ENCODE measurements around the gene GSTA5.
"Not testable (repeated sequence)": the region's sequence is repeated elsewhere in the genome, so short reads cannot be mapped to it uniquely, and the experiment has no call there.

Gene GSTA5

GRCh38 chr6:52834481-52834880 lies 6.1 kb downstream of the GSTA5 start:
- DNase-seq = peak; percentile 7

DNA sequence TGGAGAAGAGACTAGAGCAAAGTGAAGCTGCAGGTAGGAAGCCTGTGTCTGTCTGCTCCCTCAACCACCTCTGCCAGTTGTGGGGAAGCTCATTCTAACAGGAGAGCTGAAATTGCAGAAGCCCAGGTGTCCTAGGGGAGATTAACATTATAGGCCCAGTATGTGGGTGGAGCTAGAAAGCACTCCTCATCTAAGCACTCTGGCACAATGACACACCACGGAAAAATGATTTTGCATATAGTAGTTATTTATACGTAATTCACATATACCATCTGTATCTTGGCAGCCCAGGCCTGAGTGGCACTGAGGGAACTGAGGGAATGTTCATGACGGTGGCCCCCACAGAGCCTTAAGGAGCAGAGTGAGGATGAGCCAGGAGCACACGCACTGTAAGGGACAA lies 9.7 kb downstream of the GSTA5 start:
- not testable (repeated sequence) for DNase-seq

DNA sequence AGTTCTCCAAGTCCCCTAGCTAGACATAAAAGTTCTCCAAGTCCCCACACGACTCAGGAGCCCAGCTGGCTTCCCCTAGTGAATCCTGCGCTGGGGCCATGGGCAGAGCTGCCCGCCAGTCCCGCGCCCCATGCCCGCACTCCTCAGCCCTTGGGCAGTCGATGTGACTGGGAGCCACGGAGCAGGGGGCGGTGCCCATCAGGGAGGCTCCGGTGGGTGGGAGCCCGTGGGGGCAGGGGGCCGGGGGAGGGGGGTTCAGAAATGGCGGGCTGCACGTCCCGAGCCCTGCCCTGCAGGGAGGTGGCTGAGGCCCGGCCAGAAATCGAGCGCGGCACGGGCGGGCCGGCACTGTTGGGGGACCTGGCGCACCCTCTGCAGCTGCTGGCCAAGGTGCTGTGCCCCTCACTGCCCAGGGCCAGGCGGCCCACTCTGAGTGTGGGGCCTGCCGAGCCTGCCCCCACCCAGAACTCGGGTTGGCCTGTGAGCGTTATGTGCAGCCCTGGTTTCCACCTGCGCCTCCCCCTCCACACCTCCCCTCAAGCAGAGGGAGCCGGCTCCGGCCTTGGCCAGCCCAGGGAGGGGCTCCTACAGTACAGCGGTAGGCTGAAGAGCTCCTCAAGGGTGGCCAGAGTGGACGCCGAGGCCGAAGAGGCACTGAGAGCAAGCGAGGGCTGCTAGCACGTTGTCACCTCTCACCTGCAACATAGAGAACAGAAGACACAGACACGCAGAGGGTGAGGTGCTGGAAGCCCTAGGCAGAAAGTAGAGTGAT lies 11.4 kb downstream of the GSTA5 start:
- no peak for DNase-seq

GRCh38 chr6:52828621-52829020 lies 12.0 kb downstream of the GSTA5 start:
- not testable (repeated sequence) for DNase-seq

DNA sequence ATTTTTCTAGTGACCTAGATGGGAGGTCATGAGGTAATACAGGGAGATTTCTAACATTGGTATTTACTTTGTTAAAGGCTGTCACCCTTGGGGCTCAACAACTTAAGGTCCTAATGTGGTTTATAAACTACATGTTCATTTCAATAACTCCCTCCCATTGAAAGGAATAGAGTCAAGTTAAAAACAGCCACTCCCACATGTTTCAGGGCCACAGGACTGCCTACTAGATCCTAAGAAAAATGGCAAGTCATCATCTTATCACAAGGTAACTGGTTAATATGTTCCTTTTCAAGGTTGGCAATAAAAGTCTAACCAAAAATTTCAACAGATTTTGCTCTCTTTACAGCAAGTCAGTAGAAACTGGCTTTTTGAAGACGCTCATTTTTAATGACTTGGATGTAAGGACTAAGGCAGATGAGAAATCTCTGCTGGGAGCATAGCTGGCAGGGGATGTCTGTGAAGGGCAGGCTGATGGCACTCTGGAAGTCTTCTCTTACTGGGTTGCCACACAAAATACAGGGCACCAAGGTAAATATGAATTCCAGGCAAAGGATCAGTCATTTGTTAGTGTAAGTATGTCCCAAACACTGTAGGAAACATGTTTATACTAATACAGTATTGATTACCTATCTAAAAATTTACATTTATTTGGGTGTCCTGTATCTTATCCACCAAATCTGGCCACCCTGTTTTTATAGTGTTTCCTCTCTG lies 13.4 kb downstream of the GSTA5 start:
- not testable (repeated sequence) for DNase-seq

DNA sequence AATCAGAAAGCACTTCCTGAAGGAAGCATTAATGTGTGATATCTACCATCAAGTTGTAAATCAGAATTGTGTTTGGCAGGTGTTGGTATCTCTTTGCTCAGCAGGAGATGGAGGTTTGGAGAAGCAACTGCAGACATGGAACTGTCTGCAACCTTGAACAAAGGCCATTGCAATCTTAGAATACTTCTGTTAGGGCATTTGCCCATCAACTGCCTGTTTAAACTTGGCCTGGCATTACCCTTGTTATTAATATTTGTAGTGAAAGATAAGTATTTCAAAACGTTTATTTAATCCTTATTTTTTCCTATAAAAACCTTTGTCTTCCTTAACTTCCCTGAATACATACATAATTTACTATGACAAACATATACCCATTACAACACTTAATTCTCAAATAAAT lies 14.1 kb downstream of the GSTA5 start:
- DNase-seq = no peak

- DNase-seq = not testable (repeated sequence)
Measured at GRCh38 chr6:52825900-52826459, 14.6 kb downstream of the GSTA5 start.

- DNase-seq = not testable (repeated sequence)
Measured at GRCh38 chr6:52825270-52825793, 15.3 kb downstream of the GSTA5 start.

DNA sequence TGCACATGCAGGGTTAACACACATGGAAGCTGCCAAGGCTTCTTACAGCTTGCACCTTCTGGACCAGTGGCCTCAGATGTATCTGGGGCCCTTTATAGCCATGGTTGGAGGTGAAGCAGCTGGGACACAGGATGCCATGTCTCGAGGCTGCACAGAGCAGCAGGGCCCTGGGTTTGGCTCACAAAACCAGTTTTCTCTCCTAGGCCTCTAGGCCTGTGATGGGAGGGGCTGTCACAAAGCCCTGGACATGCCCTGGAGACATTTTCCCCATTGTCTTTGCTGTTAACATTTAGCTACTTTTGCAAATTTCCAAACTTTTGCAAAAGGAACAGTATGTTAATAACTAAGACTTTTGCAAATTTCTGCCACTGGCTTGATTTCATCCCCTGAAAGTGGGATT lies 18.8 kb downstream of the GSTA5 start:
- DNase-seq = no peak

GRCh38 chr6:52820198-52820597 lies 20.4 kb downstream of the GSTA5 start:
- DNase-seq = peak; percentile 66

DNA sequence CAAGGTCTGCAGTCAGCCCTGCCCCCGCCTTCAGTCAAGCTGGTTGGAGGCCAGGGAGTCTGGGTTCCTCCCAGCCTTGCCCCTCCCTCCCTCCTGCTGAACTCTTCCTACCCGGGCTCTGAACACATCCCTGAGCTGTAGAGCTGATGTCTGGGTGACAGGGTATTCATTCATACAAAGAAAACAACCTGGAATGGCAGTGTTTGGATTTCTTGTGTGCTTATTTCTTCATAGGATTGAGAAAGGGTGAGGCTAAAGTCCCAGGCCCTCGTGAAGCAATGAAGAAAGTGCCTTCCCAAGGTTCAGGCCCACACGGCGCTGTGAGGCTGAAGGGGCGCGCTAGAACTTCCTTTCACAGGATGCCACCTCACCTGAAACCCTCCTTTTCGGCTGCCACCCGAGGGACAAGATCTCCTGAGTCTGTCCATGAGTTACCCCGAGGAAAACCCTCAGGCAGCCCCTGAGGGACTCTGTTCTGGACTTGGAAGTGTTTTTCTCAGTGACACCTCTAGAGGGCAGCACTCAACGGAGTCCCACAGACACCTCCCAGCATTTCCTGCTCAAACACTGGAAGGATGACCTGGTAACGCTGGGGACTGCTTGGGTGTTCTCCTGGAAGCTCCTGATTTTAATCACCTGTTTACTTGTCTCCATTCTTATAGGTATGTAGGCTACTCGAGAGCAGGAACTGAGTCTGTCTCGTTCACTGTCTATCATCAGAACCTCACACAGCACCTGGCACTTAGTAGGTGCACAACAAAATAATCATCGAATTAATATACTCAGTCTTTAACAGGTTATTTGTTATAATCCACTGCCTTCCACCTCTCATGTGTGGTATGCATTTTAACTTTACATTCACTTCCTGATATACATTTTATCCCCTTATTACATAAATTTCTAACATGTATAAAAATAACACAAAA lies 25.2 kb downstream of the GSTA5 start:
- peak; percentile 69 for DNase-seq

DNA sequence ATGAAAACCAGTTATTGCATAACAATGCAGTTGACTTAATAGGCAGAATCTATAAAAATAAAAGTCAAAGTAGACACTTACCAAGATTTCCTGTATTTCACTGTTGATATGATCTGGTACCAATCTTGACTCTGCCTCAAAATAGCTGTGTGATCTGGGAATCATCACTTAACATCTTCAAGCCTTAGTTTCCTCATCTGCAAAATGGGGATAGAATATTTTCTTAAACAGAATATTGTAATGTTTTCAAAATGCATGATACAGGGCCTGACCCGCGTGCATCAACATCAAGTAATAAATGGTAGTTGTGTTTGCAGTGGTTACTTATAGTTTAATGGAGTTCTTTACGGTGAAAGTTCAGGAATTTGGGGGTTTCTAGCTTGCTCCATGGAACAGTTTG lies 26.1 kb downstream of the GSTA5 start:
- DNase-seq = not testable (repeated sequence)

GRCh38 chr6:52809777-52810176 lies 30.8 kb downstream of the GSTA5 start:
- DNase-seq = not testable (repeated sequence)

GRCh38 chr6:52808660-52809059 lies 32.0 kb downstream of the GSTA5 start:
- no peak for DNase-seq

- peak; percentile 7 for DNase-seq
Measured at GRCh38 chr6:52803668-52804255, 36.9 kb downstream of the GSTA5 start, which contains the start of gene GSTA1. Gene GSTA1 (minus strand): TSS chr6:52803816. CDS start chr6:52799267, 4,549 bp downstream.

DNA sequence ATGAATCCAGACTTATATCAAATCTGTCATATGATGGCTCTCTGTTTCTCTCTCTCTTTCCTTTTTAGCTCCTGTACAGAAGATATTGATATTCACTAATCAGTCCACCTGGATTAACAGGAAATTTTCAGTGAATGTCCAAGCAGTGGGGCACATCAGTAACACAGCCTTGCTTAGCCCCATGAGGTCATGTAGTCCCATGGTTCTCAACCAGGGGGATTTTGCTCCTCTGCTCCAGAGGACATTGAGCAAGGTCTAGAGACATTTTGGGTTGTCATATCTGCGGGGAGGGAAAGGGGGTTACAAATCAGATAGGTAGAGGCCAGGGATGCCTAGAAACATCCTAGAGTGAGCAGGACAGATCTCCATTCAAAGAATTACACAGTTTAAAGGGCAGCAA lies 37.8 kb downstream of the GSTA5 start:
- no peak for DNase-seq

DNA sequence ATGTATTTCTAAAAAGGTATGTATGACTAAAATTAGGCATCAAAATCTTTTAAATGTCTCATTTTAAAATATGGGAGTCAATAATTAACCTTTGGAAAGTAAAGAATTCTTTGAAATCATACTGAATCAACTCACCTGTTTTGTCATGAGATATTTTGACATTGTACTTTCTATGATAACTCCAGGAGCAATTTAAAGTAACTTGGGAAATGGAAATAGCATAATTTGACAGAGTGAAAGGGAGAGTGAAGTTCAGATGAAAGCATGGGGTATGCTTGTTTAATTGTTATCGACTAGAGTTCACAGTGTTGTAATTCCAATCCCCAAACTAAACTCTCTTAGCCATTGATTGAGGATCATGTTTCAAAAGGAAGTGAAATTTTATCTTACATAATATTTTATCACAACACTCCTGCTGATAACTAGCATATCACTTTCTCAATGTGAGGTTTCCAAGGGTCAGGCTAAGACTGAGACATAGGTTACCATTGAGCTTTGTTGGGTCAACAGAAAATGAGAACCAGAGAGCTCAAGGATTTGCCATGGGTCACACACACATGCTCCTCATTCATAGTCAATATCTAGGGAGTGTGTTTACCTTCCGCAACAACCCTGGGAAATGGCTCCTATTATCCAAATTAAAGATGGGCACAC lies 39.3 kb downstream of the GSTA5 start:
- no peak for DNase-seq

- peak; percentile 81 for DNase-seq
Measured at GRCh38 chr6:52799272-52799671, 41.3 kb downstream of the GSTA5 start.

DNA sequence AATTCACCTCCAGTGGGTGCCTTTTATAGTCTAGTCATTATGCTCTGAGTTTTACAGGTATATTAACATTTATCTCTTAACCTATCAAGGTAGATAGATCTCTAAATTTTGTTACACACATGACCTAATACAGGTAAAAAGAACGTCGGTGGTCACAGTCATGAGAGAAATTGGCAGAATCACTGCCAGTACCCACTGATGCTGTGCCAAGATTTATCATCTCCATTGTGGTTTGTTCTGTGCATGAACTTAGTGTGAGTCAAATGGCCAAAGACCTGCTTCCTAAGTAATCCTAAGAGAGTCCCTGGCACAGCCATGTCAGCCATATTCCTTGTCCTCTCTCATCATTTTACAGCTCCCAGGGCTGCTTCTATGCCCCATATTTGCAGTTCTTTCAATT lies 46.2 kb downstream of the GSTA5 start:
- DNase-seq = not testable (repeated sequence)

GRCh38 chr6:52790861-52791260 lies 49.8 kb downstream of the GSTA5 start:
- peak; percentile 58 for DNase-seq

- peak; percentile 93 for DNase-seq
Measured at GRCh38 chr6:52789658-52790057, 51.0 kb downstream of the GSTA5 start.
